Measurements from ENCODE around the gene NSF.

- TF ChIP-seq CTCF (conservative IDR thresholded peaks at IDR 0.05; ENCODE audit: low read depth, low read length) = no peak
- TF ChIP-seq EZH2 (IDR thresholded peaks at IDR 0.05; ENCODE audit: borderline replicate concordance, low read depth, low read length, poor library complexity, severe bottlenecking) = no peak
Observed at GRCh38 chr17:46796524-46796923, 206.1 kb downstream of the NSF start.

Measured in A673 (cell line).